Measurements from ENCODE around the gene WDR13.

DNA sequence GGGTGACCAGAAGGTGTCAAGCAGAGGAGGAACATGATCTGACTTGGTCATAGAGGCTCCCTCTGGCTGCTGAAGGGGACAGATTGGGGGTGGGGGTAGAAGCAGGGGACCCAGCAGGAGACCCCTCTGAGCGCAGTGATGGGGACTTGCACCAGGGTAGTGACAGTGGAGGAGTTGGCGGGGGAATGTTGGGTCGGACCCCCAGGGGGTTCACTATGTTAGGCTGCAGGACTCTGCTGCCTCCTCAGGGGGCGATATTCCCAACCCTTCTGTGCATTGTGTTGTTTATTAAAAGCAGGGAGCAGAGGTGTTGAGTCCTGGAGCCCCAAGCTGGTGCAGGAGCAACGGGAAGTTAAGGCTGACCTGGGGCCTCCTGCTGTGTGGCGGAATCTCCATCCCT, 8.8 kb downstream of the WDR13 start:
- TF ChIP-seq ZNF274 (IDR thresholded peaks at IDR 0.05; ENCODE audit: low read depth, low read length) (no peak), YY1 (IDR thresholded peaks at IDR 0.05; ENCODE audit: insufficient read depth, insufficient read length) (no peak)

Measured in NT2/D1 (cell line).